22Rv1 (cell line): Measurements from ENCODE around the gene SLC7A9.

Experiments used
- H3K27ac ChIP-seq: fragments of 450-650 bp; 2 replicates; pipeline ENCODE4 v1.5.1; 2017
- CTCF ChIP-seq: fragments of 450-650 bp; IDR thresholded peaks from 2 replicates; pipeline ENCODE4 v1.5.1; 2017; ENCODE audit warnings: mild to moderate bottlenecking
- ZFX ChIP-seq: fragments of 450-650 bp; IDR thresholded peaks from 2 replicates; pipeline ENCODE4 v1.6.1; 2017; ENCODE audit warnings: antibody characterized with exemption, borderline replicate concordance

The SLC7A9 gene

GRCh38 chr19:32816555-32817099, 52.9 kb downstream of the SLC7A9 start:
- no peak overlapping the region for H3K27ac ChIP-seq
- TF ChIP-seq CTCF (no peak), ZFX (no peak)

- TF ChIP-seq CTCF (no peak), ZFX (no peak)
- no peak overlapping the region for H3K27ac ChIP-seq
Observed at GRCh38 chr19:32814624-32815023, 54.9 kb downstream of the SLC7A9 start.

- H3K27ac ChIP-seq = no peak overlapping the region
- TF ChIP-seq CTCF = no peak
- TF ChIP-seq ZFX = no peak
Observed at GRCh38 chr19:32813862-32814425, 55.6 kb downstream of the SLC7A9 start.

GRCh38 chr19:32812571-32812970, 57.0 kb downstream of the SLC7A9 start:
- no peak overlapping the region for H3K27ac ChIP-seq
- no peak for TF ChIP-seq CTCF
- TF ChIP-seq ZFX = no peak

- TF ChIP-seq CTCF (no peak), ZFX (no peak)
- H3K27ac ChIP-seq = no peak overlapping the region
Observed at GRCh38 chr19:32812036-32812435, 57.5 kb downstream of the SLC7A9 start.

GRCh38 chr19:32811151-32811550, 58.4 kb downstream of the SLC7A9 start:
- no peak overlapping the region for H3K27ac ChIP-seq
- no peak for TF ChIP-seq ZFX
- no peak for TF ChIP-seq CTCF

GRCh38 chr19:32810452-32810851, 59.1 kb downstream of the SLC7A9 start:
- H3K27ac ChIP-seq = no peak overlapping the region
- no peak for TF ChIP-seq ZFX
- no peak for TF ChIP-seq CTCF
